WTC11 (cell line): ENCODE data around the gene FAM89B. TPM values are rescaled to one million over a fixed set of nuclear protein-coding genes. Genes with fewer than 3 reads are reported as not detected.

Experiments used
- ATAC-seq: fragments of 200-7000 bp; cut with Tn5 transposase; 2 replicates; pipeline ENCODE4 v1.10.0; 2021; ENCODE audit warnings: mild to moderate bottlenecking, moderate library complexity
- CTCF ChIA-PET: fragments of 300-600 bp; sonication (Branson Sonifier 250); formaldehyde crosslinking; loops from one replicate; lab custom pipeline; 2021; ENCODE audit warnings: antibody characterized with exemption; lab: Charles Lee
- POLR2A ChIA-PET: fragments of 350-600 bp; sonication (Branson Sonifier 250); formaldehyde crosslinking; loops from one replicate; lab custom pipeline; 2021; ENCODE audit warnings: antibody characterized with exemption; lab: Charles Lee
- DNase-seq: peaks from one replicate; pipeline ENCODE4 v3.0.0; 2021; ENCODE audit warnings: low spot score
- H3K27ac Mint-ChIP-seq: 2 replicates; pipeline ENCODE4 v1.8.0; 2021; ENCODE audit warnings: mixed read lengths
- H3K27me3 Mint-ChIP-seq: 2 replicates; pipeline ENCODE4 v1.8.0; 2021; ENCODE audit warnings: low read depth, mild to moderate bottlenecking, moderate library complexity, mixed read lengths
- H3K36me3 Mint-ChIP-seq: 2 replicates; pipeline ENCODE4 v1.8.0; 2021; ENCODE audit warnings: mixed read lengths
- H3K4me1 Mint-ChIP-seq: 2 replicates; pipeline ENCODE4 v1.8.0; 2022; ENCODE audit warnings: mixed read lengths
- H3K4me3 Mint-ChIP-seq: 2 replicates; pipeline ENCODE4 v1.8.0; 2021; ENCODE audit warnings: mild to moderate bottlenecking, moderate library complexity, mixed read lengths
- H3K9me3 Mint-ChIP-seq: 2 replicates; pipeline ENCODE4 v1.8.0; 2021; ENCODE audit warnings: mixed read lengths
- CBFB ChIP-seq: sonication (generic); formaldehyde crosslinking; IDR thresholded peaks from 2 replicates; pipeline ENCODE4 v1.8.1; 2022; ENCODE audit warnings: mild to moderate bottlenecking, low read depth, missing genetic modification reagents
- CDX4 ChIP-seq: fragments of 250-450 bp; sonication (Bioruptor Pico); IDR thresholded peaks from 2 replicates; pipeline ENCODE4 v1.9.0; 2021; ENCODE audit warnings: moderate library complexity, mild to moderate bottlenecking, inconsistent platforms, borderline replicate concordance
- CTCF ChIP-seq: fragments of 200-600 bp; IDR thresholded peaks from 2 replicates; pipeline ENCODE4 v1.8.0; 2022; ENCODE audit warnings: antibody characterized with exemption
- FOXP1 ChIP-seq: sonication (generic); formaldehyde crosslinking; IDR thresholded peaks from 2 replicates; pipeline ENCODE4 v1.8.0; 2022; ENCODE audit warnings: missing genetic modification reagents, mild to moderate bottlenecking, moderate library complexity, borderline replicate concordance
- GRHL2 ChIP-seq: fragments of 250-450 bp; sonication (Bioruptor Pico); IDR thresholded peaks from 2 replicates; pipeline ENCODE4 v1.8.0; 2022; ENCODE audit warnings: mild to moderate bottlenecking, moderate library complexity; ENCODE audit not compliant: insufficient replicate concordance, severe bottlenecking
- IRF2 ChIP-seq: sonication (generic); formaldehyde crosslinking; IDR thresholded peaks from 2 replicates; pipeline ENCODE4 v1.8.0; 2022; ENCODE audit warnings: low read depth, missing genetic modification reagents, borderline replicate concordance
- JAZF1 ChIP-seq: fragments of 250-450 bp; sonication (Bioruptor Pico); IDR thresholded peaks from 2 replicates; pipeline ENCODE4 v1.9.0; 2021; ENCODE audit warnings: moderate library complexity, mild to moderate bottlenecking, inconsistent platforms
- JUN ChIP-seq: sonication (generic); formaldehyde crosslinking; IDR thresholded peaks from 2 replicates; pipeline ENCODE4 v1.8.0; 2023; ENCODE audit warnings: mild to moderate bottlenecking, missing genetic modification reagents
- KAT7 ChIP-seq: sonication (generic); formaldehyde crosslinking; IDR thresholded peaks from 2 replicates; pipeline ENCODE4 v1.8.1; 2023; ENCODE audit warnings: missing genetic modification reagents, mild to moderate bottlenecking, borderline replicate concordance
- MLX ChIP-seq: sonication (generic); formaldehyde crosslinking; IDR thresholded peaks from 2 replicates; pipeline ENCODE4 v1.8.1; 2023; ENCODE audit warnings: mild to moderate bottlenecking, missing genetic modification reagents, moderate library complexity
- MXD4 ChIP-seq: fragments of 250-450 bp; sonication (Bioruptor Pico); IDR thresholded peaks from 2 replicates; pipeline ENCODE4 v1.8.0; 2021; ENCODE audit warnings: mild to moderate bottlenecking, moderate library complexity, borderline replicate concordance
- OVOL2 ChIP-seq: fragments of 250-450 bp; sonication (Bioruptor Pico); IDR thresholded peaks from 2 replicates; pipeline ENCODE4 v1.9.0; 2021; ENCODE audit warnings: mild to moderate bottlenecking, borderline replicate concordance
- PRDM15 ChIP-seq: sonication (generic); formaldehyde crosslinking; IDR thresholded peaks from 2 replicates; pipeline ENCODE4 v1.8.0; 2022; ENCODE audit warnings: missing genetic modification reagents
- PREB ChIP-seq: sonication (generic); formaldehyde crosslinking; IDR thresholded peaks from 2 replicates; pipeline ENCODE4 v1.8.1; 2022; ENCODE audit warnings: mild to moderate bottlenecking, missing genetic modification reagents, moderate library complexity, borderline replicate concordance
- SMAD3 ChIP-seq: sonication (generic); formaldehyde crosslinking; IDR thresholded peaks from 2 replicates; pipeline ENCODE4 v1.8.0; 2022; ENCODE audit warnings: missing genetic modification reagents, mild to moderate bottlenecking, borderline replicate concordance
- SMAD4 ChIP-seq: sonication (generic); formaldehyde crosslinking; IDR thresholded peaks from 2 replicates; pipeline ENCODE4 v1.8.0; 2022; ENCODE audit warnings: mild to moderate bottlenecking, missing genetic modification reagents
- SP1 ChIP-seq: sonication (generic); formaldehyde crosslinking; conservative IDR thresholded peaks from 2 replicates; pipeline ENCODE4 v1.8.1; 2022; ENCODE audit warnings: missing genetic modification reagents
- ZNF121 ChIP-seq: sonication (generic); formaldehyde crosslinking; IDR thresholded peaks from 2 replicates; pipeline ENCODE4 v1.8.0; 2023; ENCODE audit warnings: missing genetic modification reagents
- ZNF396 ChIP-seq: fragments of 250-450 bp; sonication (Bioruptor Pico); IDR thresholded peaks from 2 replicates; pipeline ENCODE4 v1.8.0; 2021; ENCODE audit warnings: mild to moderate bottlenecking, moderate library complexity, borderline replicate concordance
- ZNF416 ChIP-seq: fragments of 250-450 bp; sonication (Bioruptor Pico); IDR thresholded peaks from 2 replicates; pipeline ENCODE4 v1.9.0; 2021; ENCODE audit warnings: mild to moderate bottlenecking, inconsistent platforms
- ZNF423 ChIP-seq: fragments of 250-450 bp; sonication (Bioruptor Pico); IDR thresholded peaks from 2 replicates; pipeline ENCODE4 v2.1.2; 2022; ENCODE audit warnings: mild to moderate bottlenecking, moderate library complexity
- total RNA-seq: library from RNA; stranded (reverse); gene quantifications from 3 replicates; pipeline ENCODE4 v1.2.3, GENCODE V29; 2021

Gene FAM89B
- total RNA-seq, 1 experiment from 2014 or later = 13.3 TPM

GRCh38 chr11:65573391-65574079 lies 1.2 kb downstream of the FAM89B start:
- TF ChIP-seq JUN = no peak
- TF ChIP-seq GRHL2 = no peak
- no peak for TF ChIP-seq ZNF121 (CRISPR knock-in tag)
- TF ChIP-seq ZNF396 (CRISPR knock-in tag) = no peak
- no peak for TF ChIP-seq MLX (CRISPR knock-in tag)
- TF ChIP-seq PREB (CRISPR knock-in tag) = no peak
- no peak for TF ChIP-seq IRF2 (CRISPR knock-in tag)
- TF ChIP-seq JAZF1 (CRISPR knock-in tag) = no peak
- TF ChIP-seq ZNF423 (CRISPR knock-in tag) = no peak
- no peak for TF ChIP-seq ZNF416 (CRISPR knock-in tag)
- no peak for TF ChIP-seq FOXP1 (CRISPR knock-in tag)
- no peak for TF ChIP-seq CDX4 (CRISPR knock-in tag)
- TF ChIP-seq MXD4 (CRISPR knock-in tag) = no peak
- no peak for TF ChIP-seq PRDM15 (CRISPR knock-in tag)
- TF ChIP-seq CBFB (CRISPR knock-in tag) = no peak
- TF ChIP-seq SMAD4 (CRISPR knock-in tag) = no peak
- H3K4me3 Mint-ChIP-seq = peak overlapping the region; percentile 65
- no peak for ATAC-seq
- H3K36me3 Mint-ChIP-seq = no peaks in the 10 kb centered on the region
- H3K9me3 Mint-ChIP-seq = no peaks in the 10 kb centered on the region
- H3K27ac Mint-ChIP-seq = no peak overlapping the region
- ChIA-PET CTCF (interaction anchor here (0.5 to 6.1 kb wide), 16 partner anchors 8 to 1279 kb away, joined by 3 to 270 read pairs (median 4); partner anchors contain the start of genes KCNK7, LTBP3, MUS81 and SCYL1), POLR2A (interaction anchor here (1.5 to 2.1 kb wide), 3 partner anchors 13 to 73 kb away, joined by 3 to 6 read pairs (median 4); partner anchors contain the start of gene SIPA1)
- H3K4me1 Mint-ChIP-seq = peaks cover 46% of the 10 kb centered on the region
- H3K27me3 Mint-ChIP-seq = peaks cover 36% of the 10 kb centered on the region
- no peak for DNase-seq

- peaks cover 39% of the 10 kb centered on the region for H3K4me1 Mint-ChIP-seq
- ATAC-seq (peak; percentile 50), DNase-seq (peak; percentile 90)
- H3K9me3 Mint-ChIP-seq = no peaks in the 10 kb centered on the region
- peaks cover 38% of the 10 kb centered on the region for H3K27me3 Mint-ChIP-seq
- H3K27ac Mint-ChIP-seq = no peak overlapping the region
- CTCF ChIA-PET = interaction anchor here (0.7 to 6.1 kb wide), 10 partner anchors 9 to 285 kb away, joined by 3 to 270 read pairs (median 8); partner anchors contain the start of genes KCNK7 and MUS81
- H3K4me3 Mint-ChIP-seq = peak overlapping the region; percentile 84
- no peaks in the 10 kb centered on the region for H3K36me3 Mint-ChIP-seq
- POLR2A ChIA-PET = interaction anchor here (2.1 kb wide), 1 partner anchor 64 kb away, joined by 4 read pairs; the partner anchor contains the start of gene SIPA1
- TF ChIP-seq SMAD3 (CRISPR knock-in tag) = no peak
- TF ChIP-seq PRDM15 (CRISPR knock-in tag) = 0 out of 2 replicates have a peak, but pooled peaks have one; percentile 21
- peak; percentile 50; the same call in 1 of the 2 replicates for TF ChIP-seq SP1 (CRISPR knock-in tag)
- no peak for TF ChIP-seq OVOL2 (CRISPR knock-in tag)
- TF ChIP-seq KAT7 (CRISPR knock-in tag) = peak; percentile 76; the same call in 1 of the 2 replicates
- peak; percentile 91 for TF ChIP-seq CTCF
These were observed 1.9 kb downstream of the FAM89B start for GRCh38 chr11:65574109-65574810.
